SU-DHL-6 (cell line): ENCODE data around the gene CANT1.

ENCODE experiments used
- H2AFZ ChIP-seq: fragments of 200-600 bp; sonication (generic); 2 replicates; pipeline ENCODE4 v1.6.1; 2014; ENCODE audit warnings: low read depth, mild to moderate bottlenecking, moderate library complexity, mixed read lengths, antibody characterized with exemption, low read length; ENCODE audit not compliant: severe bottlenecking
- H3F3A ChIP-seq: fragments of 200-600 bp; shearing (Covaris generic); 2 replicates; pipeline ENCODE4 v1.6.0; 2016; ENCODE audit warnings: antibody characterized with exemption, mild to moderate bottlenecking; ENCODE audit not compliant: insufficient read depth
- H3K27ac ChIP-seq: fragments of 200-600 bp; sonication (generic); 2 replicates; pipeline ENCODE4 v1.5.1; 2016; ENCODE audit warnings: low read depth, mild to moderate bottlenecking, low read length, moderate library complexity, mixed read lengths
- H3K27me3 ChIP-seq: fragments of 200-600 bp; sonication (generic), shearing (Covaris generic); 2 replicates; pipeline ENCODE4 v1.6.0; 2014; ENCODE audit warnings: mild to moderate bottlenecking, low read length
- H3K36me3 ChIP-seq: fragments of 200-600 bp; sonication (generic); 2 replicates; pipeline ENCODE4 v1.6.1; 2014; ENCODE audit warnings: mild to moderate bottlenecking, low read length, mixed read lengths
- H3K4me2 ChIP-seq: fragments of 300-600, 200-600 bp; shearing (Covaris generic), sonication (generic); 2 replicates; pipeline ENCODE4 v1.6.0; 2014; ENCODE audit warnings: low read length, low read depth, mild to moderate bottlenecking; ENCODE audit not compliant: poor library complexity, severe bottlenecking
- H3K4me3 ChIP-seq: fragments of 200-600 bp; sonication (generic); 2 replicates; pipeline ENCODE4 v1.5.1; 2014; ENCODE audit warnings: antibody characterized with exemption, low read length, mild to moderate bottlenecking, mixed read lengths; ENCODE audit not compliant: insufficient read depth, poor library complexity, severe bottlenecking
- H3K79me2 ChIP-seq: fragments of 200-600 bp; sonication (generic); 2 replicates; pipeline ENCODE4 v1.6.1; 2014; ENCODE audit warnings: mild to moderate bottlenecking, low read length, moderate library complexity; ENCODE audit not compliant: insufficient read depth
- H3K9ac ChIP-seq: fragments of 200-600 bp; sonication (generic); 2 replicates; pipeline ENCODE4 v1.7.0; 2014; ENCODE audit warnings: mild to moderate bottlenecking, low read length
- H3K9me2 ChIP-seq: fragments of 200-600 bp; sonication (generic); replicated peaks from 2 replicates; pipeline ENCODE4 v1.6.1; 2014; ENCODE audit warnings: low read length; ENCODE audit not compliant: insufficient read depth
- H3K9me3 ChIP-seq: fragments of 200-600 bp; sonication (generic); 2 replicates; pipeline ENCODE4 v1.6.1; 2014; ENCODE audit warnings: low read length, mixed read lengths; ENCODE audit not compliant: insufficient read depth
- H4K20me1 ChIP-seq: fragments of 200-600 bp; sonication (generic); 2 replicates; pipeline ENCODE4 v1.6.1; 2014; ENCODE audit warnings: low read depth, mild to moderate bottlenecking, antibody characterized with exemption, low read length, moderate library complexity, mixed read lengths
- EZH2phosphoT487 ChIP-seq: fragments of 200-600 bp; sonication (generic), shearing (Covaris generic); conservative IDR thresholded peaks from 2 replicates; pipeline ENCODE4 v1.6.1; 2018; ENCODE audit warnings: mild to moderate bottlenecking, antibody characterized with exemption, low read length, moderate library complexity, mixed read lengths
- TF ChIP-seq, protein P1 (sequence below): fragments of 200-600 bp; sonication (generic); IDR thresholded peaks from one replicate; pipeline ENCODE4 v1.5.1; 2017; ENCODE audit warnings: antibody characterized with exemption, mild to moderate bottlenecking, low read length, moderate library complexity; ENCODE audit not compliant: insufficient read depth, poor library complexity, severe bottlenecking

The CANT1 gene

DNA sequence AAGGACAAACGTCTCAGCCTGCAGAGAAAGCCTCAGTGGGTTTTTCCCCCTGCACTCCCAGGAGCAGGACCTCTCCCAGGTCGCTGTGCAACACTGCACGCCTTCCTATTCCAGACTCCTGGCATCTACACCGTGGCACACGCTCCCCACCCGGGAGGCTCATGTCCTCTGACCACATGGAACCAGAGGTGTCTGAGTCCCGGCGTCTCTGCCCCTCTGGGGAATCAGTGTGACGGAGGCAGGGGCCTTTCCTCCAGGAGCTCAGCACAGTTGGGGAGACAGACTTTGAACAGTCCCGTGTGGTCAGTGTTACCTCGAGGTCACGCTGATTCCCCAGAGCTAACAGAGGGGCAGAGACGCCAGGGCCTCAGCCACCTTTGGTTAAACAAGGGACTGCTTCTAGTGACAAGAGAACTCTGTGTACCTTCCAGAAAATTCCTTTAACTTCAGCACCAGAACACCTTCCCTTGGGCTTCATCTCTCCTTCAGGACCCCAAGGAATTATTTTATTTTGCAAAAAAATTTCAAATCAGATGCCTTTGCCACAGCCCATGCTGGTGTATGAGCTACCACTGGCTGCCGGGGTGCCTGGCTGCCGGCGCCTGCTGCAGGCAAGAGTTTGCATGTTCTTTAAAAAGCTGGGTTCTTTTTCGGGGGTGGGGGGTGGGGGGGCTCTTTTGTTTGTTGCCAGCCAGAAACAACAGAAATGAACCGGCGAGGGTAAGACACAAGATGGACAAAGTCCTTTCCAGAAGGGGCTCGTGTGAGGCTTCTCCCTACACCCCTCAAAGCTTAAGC, 6.6 kb downstream of the CANT1 start:
- Histone ChIP-seq H2AFZ (no peak overlapping the region), H3K79me2 (peaks cover 55% of the 10 kb centered on the region), H3K9ac (no peak overlapping the region), H3F3A (no peaks in the 10 kb centered on the region), H3K9me3 (no peaks in the 10 kb centered on the region), H3K27ac (no peak overlapping the region), H3K4me3 (no peak overlapping the region), H3K9me2 (no peaks in the 10 kb centered on the region), H4K20me1 (no peaks in the 10 kb centered on the region), H3K4me2 (no peak overlapping the region), H3K27me3 (no peaks in the 10 kb centered on the region), H3K36me3 (no peaks in the 10 kb centered on the region)
- TF ChIP-seq EZH2phosphoT487: no peak
- TF ChIP-seq, protein P1, sequence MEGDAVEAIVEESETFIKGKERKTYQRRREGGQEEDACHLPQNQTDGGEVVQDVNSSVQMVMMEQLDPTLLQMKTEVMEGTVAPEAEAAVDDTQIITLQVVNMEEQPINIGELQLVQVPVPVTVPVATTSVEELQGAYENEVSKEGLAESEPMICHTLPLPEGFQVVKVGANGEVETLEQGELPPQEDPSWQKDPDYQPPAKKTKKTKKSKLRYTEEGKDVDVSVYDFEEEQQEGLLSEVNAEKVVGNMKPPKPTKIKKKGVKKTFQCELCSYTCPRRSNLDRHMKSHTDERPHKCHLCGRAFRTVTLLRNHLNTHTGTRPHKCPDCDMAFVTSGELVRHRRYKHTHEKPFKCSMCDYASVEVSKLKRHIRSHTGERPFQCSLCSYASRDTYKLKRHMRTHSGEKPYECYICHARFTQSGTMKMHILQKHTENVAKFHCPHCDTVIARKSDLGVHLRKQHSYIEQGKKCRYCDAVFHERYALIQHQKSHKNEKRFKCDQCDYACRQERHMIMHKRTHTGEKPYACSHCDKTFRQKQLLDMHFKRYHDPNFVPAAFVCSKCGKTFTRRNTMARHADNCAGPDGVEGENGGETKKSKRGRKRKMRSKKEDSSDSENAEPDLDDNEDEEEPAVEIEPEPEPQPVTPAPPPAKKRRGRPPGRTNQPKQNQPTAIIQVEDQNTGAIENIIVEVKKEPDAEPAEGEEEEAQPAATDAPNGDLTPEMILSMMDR: no peak

DNA sequence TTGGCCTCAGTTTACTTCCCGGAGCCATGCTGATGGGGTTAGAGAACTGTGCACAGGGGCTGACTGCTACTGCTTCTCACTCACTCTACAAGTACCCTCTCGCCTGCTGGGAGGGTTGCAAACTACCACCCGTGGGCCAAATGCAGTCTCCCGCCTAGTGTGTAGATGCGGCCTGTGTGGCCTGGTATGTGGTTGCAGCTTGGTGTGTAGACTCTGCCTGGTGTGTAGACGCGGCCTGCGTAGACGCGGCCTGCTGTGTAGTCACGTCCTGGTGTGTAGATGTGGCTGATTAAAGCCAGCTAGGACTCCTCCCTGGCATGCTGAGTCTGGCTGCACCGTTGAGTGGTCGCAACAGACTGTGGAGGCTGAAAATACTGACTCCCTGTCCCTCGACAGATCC, 7.3 kb downstream of the CANT1 start:
- no peak for TF ChIP-seq EZH2phosphoT487
- TF ChIP-seq, protein P1: no peak
- H3K4me2 ChIP-seq: no peak overlapping the region
- H3K27ac ChIP-seq: no peak overlapping the region
- no peak overlapping the region for H3K9ac ChIP-seq
- no peak overlapping the region for H2AFZ ChIP-seq
- H3K27me3 ChIP-seq: no peaks in the 10 kb centered on the region
- H3K9me2 ChIP-seq: no peaks in the 10 kb centered on the region
- no peaks in the 10 kb centered on the region for H3K36me3 ChIP-seq
- H3K9me3 ChIP-seq: no peaks in the 10 kb centered on the region
- no peak overlapping the region for H3K4me3 ChIP-seq
- peaks cover 48% of the 10 kb centered on the region for H3K79me2 ChIP-seq
- H4K20me1 ChIP-seq: no peaks in the 10 kb centered on the region
- H3F3A ChIP-seq: no peaks in the 10 kb centered on the region

DNA sequence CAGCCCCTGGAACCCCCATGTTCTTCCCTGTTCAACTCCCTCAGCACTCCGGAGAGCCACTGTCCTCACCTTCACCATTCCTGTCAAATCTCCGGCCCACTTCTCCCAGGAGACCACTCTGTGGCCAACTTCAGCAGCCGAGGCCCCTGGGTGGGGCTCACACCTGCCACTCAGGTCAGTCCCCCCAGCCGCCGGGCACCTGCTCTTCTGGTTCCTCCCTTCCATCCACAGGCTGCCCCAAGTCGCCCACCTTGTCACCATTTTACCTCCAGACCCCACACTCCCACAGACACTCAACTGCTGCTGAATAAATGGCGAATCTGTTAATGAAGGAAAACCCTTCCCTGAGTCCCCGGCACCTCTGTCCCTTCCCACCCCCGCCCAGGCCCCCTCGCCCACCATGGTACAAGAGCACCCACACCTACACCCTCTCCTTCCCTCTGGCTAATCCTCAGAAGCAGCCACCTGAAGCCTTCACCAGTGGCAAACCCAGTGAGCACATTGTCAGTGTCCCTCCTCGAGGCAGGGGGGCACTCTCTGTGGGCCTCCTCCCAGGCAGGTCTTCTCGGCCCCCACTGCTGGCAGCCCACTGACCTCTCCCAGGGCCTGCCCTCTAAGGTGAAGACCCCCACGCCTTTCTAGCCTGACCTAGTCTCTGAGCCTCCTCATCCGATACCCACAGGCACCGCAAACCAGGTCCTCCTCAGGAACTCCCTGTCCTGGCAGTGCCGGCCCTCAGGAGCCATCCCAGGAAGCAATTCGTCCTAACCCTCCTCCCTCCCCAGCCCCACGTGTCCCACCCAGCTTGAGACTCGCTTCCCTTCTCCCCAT, 8.2 kb downstream of the CANT1 start:
- TF ChIP-seq EZH2phosphoT487: no peak
- TF ChIP-seq, protein P1: no peak
- no peaks in the 10 kb centered on the region for H3F3A ChIP-seq
- no peak overlapping the region for H3K27ac ChIP-seq
- H3K9me3 ChIP-seq: no peaks in the 10 kb centered on the region
- no peaks in the 10 kb centered on the region for H3K27me3 ChIP-seq
- no peaks in the 10 kb centered on the region for H4K20me1 ChIP-seq
- H3K4me2 ChIP-seq: no peak overlapping the region
- peaks cover 39% of the 10 kb centered on the region for H3K79me2 ChIP-seq
- H3K9ac ChIP-seq: no peak overlapping the region
- no peaks in the 10 kb centered on the region for H3K36me3 ChIP-seq
- H3K9me2 ChIP-seq: no peaks in the 10 kb centered on the region
- no peak overlapping the region for H2AFZ ChIP-seq
- H3K4me3 ChIP-seq: no peak overlapping the region
